ENCODE measurements around the gene PEAK1.

GRCh38 chr15:77336006-77336405, 83.9 kb downstream of the PEAK1 start:
- TF ChIP-seq ZNF18 (tag by site-specific recombination; IDR thresholded peaks at IDR 0.05) (no peak), YY1 (tag by site-specific recombination; IDR thresholded peaks at IDR 0.05) (no peak), ZNF24 (tag by site-specific recombination; IDR thresholded peaks at IDR 0.05) (no peak), TCF7L2 (IDR thresholded peaks at IDR 0.05; ENCODE audit: borderline replicate concordance, low read depth, low read length) (no peak), HOXA7 (CRISPR knock-in tag; IDR thresholded peaks at IDR 0.05; ENCODE audit: borderline replicate concordance) (no peak), ZNF335 (tag by site-specific recombination; conservative IDR thresholded peaks at IDR 0.05) (no peak), ZNF521 (tag by site-specific recombination; IDR thresholded peaks at IDR 0.05) (no peak), ZNF621 (tag by site-specific recombination; IDR thresholded peaks at IDR 0.05) (no peak), PRDM6 (tag by site-specific recombination; IDR thresholded peaks at IDR 0.05) (no peak), ZNF10 (tag by site-specific recombination; IDR thresholded peaks at IDR 0.05) (no peak)
- TF ChIP-seq, protein P1, sequence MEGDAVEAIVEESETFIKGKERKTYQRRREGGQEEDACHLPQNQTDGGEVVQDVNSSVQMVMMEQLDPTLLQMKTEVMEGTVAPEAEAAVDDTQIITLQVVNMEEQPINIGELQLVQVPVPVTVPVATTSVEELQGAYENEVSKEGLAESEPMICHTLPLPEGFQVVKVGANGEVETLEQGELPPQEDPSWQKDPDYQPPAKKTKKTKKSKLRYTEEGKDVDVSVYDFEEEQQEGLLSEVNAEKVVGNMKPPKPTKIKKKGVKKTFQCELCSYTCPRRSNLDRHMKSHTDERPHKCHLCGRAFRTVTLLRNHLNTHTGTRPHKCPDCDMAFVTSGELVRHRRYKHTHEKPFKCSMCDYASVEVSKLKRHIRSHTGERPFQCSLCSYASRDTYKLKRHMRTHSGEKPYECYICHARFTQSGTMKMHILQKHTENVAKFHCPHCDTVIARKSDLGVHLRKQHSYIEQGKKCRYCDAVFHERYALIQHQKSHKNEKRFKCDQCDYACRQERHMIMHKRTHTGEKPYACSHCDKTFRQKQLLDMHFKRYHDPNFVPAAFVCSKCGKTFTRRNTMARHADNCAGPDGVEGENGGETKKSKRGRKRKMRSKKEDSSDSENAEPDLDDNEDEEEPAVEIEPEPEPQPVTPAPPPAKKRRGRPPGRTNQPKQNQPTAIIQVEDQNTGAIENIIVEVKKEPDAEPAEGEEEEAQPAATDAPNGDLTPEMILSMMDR (tag by site-specific recombination; IDR thresholded peaks at IDR 0.05) = no peak

All from HEK293 (cell line).